ENCODE measurements around the gene ARL1. TPM values are rescaled to one million over a fixed set of nuclear protein-coding genes. Genes with fewer than 3 reads are reported as not detected.
A peak's percentile ranks its signal among the peaks of the same experiment; 100 is the strongest.

The ARL1 gene
- total RNA-seq, result 52.0 and 75.6 TPM in 2 replicates
- polyA plus RNA-seq, result 68.0 and 80.9 TPM in 2 replicates

DNA sequence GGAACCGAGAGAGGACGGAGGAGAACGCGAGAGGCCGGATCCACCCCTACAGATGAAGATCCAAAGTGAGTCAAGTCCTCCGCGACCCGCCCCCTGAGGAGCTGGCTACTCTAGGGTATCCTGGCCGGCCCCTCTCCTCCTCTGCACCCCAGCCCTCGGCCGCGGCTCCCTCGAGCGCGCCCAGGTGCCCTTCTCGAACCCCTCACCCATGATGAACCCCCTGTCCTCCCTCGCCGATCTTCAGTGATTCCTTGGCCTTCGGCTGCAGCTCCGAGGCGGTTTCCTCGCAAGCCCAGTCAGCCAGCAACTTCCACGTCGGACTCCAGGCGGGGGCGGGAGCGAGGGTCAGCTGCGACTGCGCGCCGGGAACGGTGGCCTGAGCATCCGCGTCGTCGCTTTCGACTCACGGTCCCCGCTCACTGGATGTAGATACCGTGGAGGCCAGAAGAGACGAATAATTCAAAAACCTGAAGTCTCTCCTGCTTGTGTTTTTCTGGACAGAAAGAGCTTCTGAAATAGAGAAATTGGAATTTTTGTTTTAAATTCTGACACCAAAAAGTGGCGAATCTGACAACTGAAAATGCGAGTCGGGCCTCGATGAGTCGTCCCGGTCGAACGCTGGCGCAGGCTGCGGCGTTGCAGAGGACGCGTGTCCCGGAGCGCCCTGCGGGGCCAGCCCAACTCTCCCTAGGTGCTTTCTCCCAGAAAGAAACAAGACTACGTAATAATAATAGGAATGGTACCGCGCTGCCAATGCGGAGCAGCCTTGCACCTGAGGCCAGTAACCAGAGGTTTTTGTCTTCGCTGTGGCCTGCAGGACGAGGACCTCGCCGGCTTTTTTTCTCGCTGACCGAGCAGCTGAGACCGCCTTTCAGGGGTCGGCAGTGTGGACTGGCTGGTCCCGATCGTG is at the start of gene ARL1:
Gene ARL1, minus strand, starts transcription at position 337 of the 910 bp plus-strand sequence. Its CDS starts 127 bp downstream, at position 210.
- DNase-seq (ENCODE audit: low read depth in 1 of 2, low spot score in 1 of 2), result peak; percentile 92 to 95
- Histone ChIP-seq H3K36me3 (no peaks in the 10 kb centered on the region), H3K4me3 (peak within 1 kb of the TSS; percentile 77), H3K27me3 (peaks cover 4% of the 10 kb centered on the region), H3K27ac (peak within 1 kb of the TSS; percentile 93), H3K9me3 (ENCODE audit: low read depth) (no peaks in the 10 kb centered on the region), H3K4me1 (ENCODE audit: low read depth) (peaks cover 7% of the 10 kb centered on the region)
- TF ChIP-seq, protein P1, sequence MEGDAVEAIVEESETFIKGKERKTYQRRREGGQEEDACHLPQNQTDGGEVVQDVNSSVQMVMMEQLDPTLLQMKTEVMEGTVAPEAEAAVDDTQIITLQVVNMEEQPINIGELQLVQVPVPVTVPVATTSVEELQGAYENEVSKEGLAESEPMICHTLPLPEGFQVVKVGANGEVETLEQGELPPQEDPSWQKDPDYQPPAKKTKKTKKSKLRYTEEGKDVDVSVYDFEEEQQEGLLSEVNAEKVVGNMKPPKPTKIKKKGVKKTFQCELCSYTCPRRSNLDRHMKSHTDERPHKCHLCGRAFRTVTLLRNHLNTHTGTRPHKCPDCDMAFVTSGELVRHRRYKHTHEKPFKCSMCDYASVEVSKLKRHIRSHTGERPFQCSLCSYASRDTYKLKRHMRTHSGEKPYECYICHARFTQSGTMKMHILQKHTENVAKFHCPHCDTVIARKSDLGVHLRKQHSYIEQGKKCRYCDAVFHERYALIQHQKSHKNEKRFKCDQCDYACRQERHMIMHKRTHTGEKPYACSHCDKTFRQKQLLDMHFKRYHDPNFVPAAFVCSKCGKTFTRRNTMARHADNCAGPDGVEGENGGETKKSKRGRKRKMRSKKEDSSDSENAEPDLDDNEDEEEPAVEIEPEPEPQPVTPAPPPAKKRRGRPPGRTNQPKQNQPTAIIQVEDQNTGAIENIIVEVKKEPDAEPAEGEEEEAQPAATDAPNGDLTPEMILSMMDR (IDR thresholded peaks at IDR 0.05; ENCODE audit: low read depth, low read length), result no peak

DNA sequence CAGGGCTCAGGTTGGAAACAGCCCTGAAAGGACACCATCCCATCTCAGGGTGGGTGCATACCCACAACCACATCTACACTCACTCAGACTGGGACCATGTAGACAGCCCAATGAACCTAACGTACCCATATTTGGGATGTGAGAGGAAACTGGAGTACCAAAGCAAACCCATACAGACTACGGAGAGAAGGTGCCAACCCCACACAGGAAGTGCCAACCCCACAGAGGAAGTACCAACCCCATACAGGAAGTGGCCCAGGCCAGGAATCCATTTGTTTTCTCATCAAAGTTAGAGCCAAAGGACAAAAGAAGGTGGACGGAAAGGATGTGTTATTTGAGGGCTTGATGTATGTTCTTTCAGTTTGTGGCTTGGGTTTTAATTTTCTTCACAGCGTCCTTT is 48.1 kb upstream of the ARL1 start:
- no peaks in the 10 kb centered on the region for H3K36me3 ChIP-seq
- DNase-seq (ENCODE audit: low read depth in 1 of 2, low spot score in 1 of 2), result no peak
- TF ChIP-seq, protein P1 (IDR thresholded peaks at IDR 0.05; ENCODE audit: low read depth, low read length), result no peak
- H3K4me1 ChIP-seq (ENCODE audit: low read depth), result no peaks in the 10 kb centered on the region
- H3K9me3 ChIP-seq (ENCODE audit: low read depth), result no peaks in the 10 kb centered on the region
- H3K27ac ChIP-seq, result no peak overlapping the region
- H3K4me3 ChIP-seq, result no peak overlapping the region
- H3K27me3 ChIP-seq, result no peaks in the 10 kb centered on the region

DNA sequence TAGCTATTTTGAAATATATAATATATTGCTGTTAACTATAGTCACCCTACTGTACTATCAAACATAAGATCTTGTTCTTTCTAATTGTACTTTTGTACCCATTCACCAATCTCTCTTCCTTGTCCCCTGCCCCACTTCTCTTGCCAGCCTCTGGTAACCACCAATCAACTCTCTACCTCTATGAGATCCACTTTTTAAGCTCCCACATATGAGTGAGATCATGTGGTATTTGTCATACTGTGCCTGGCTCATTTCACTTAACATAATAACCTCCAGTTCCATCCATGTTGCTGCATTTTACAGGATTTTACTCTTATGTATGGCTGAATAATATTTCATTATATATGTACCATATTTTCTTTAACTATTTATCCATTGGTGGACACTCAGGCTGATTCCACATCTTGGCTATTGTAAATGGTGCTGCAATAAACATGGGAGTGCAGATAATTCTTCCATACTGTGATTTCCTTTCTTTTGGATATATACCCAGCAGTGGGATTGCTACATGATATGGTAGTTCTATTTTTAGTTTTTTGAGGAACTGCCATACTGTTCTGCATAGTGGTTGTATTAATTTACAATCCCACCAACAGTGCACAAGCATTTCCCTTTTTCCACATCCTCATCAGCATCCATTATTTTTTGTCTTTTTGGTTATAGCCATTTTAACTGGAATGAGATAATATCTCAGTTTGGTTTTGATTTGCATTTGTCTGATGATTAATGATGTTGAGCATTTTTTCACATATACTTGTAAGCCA is 34.1 kb upstream of the ARL1 start:
- H3K27me3 ChIP-seq, result no peaks in the 10 kb centered on the region
- no peaks in the 10 kb centered on the region for H3K36me3 ChIP-seq
- no peaks in the 10 kb centered on the region for H3K4me1 ChIP-seq (ENCODE audit: low read depth)
- no peak for DNase-seq (ENCODE audit: low read depth in 1 of 2, low spot score in 1 of 2)
- H3K27ac ChIP-seq, result no peak overlapping the region
- TF ChIP-seq, protein P1 (IDR thresholded peaks at IDR 0.05; ENCODE audit: low read depth, low read length), result no peak
- no peak overlapping the region for H3K4me3 ChIP-seq
- H3K9me3 ChIP-seq (ENCODE audit: low read depth), result no peaks in the 10 kb centered on the region

DNA sequence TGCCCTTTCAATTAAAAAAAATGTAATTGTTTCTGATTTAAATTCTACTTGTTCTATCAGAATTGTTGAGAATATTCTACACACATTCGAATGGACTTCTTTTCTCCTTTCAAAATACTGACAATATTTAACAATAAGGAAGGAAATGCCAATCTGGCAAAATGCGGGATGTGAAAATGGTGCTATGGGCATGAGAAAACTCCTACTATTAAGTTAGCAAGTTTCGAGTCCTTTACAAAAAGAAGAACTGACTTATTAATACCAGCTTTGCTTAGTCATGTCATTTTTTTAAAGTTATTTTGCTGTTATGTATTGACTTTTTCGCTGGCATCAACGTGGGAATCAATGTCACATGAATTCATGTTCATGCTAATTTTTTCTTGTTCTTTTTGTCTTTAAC is 31.7 kb upstream of the ARL1 start:
- TF ChIP-seq, protein P1 (IDR thresholded peaks at IDR 0.05; ENCODE audit: low read depth, low read length), result no peak
- H3K27me3 ChIP-seq, result no peaks in the 10 kb centered on the region
- H3K4me3 ChIP-seq, result no peak overlapping the region
- H3K4me1 ChIP-seq (ENCODE audit: low read depth), result no peaks in the 10 kb centered on the region
- H3K36me3 ChIP-seq, result no peaks in the 10 kb centered on the region
- DNase-seq (ENCODE audit: low read depth in 1 of 2, low spot score in 1 of 2), result no peak
- no peaks in the 10 kb centered on the region for H3K9me3 ChIP-seq (ENCODE audit: low read depth)
- H3K27ac ChIP-seq, result no peak overlapping the region

DNA sequence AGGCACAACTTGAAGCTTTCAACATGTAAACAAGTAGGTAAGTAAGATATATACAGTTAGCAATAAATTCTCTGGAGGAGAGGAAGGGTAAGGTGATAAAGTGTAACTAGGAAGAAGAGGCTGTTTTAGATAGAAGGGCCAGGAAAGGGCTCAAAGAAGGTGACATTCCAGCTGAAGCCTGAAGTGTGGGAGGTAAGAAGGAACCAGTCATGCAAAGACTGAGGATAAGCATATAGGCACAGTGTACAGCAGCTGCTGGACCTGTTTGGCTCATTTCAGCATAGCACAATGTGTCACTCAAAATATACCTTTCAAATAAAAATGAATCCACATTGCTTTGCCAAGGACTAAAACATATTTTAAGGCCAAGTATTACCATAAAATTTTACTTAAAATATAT is 28.6 kb upstream of the ARL1 start:
- Histone ChIP-seq H3K36me3 (no peaks in the 10 kb centered on the region), H3K9me3 (ENCODE audit: low read depth) (no peaks in the 10 kb centered on the region), H3K27ac (no peak overlapping the region), H3K27me3 (no peaks in the 10 kb centered on the region), H3K4me3 (no peak overlapping the region), H3K4me1 (ENCODE audit: low read depth) (no peaks in the 10 kb centered on the region)
- no peak for DNase-seq (ENCODE audit: low read depth in 1 of 2, low spot score in 1 of 2)
- TF ChIP-seq, protein P1 (IDR thresholded peaks at IDR 0.05; ENCODE audit: low read depth, low read length), result no peak
